Measurements from ENCODE around the gene CMSS1. TPM values are rescaled to one million over a fixed set of nuclear protein-coding genes. Genes with fewer than 3 reads are reported as not detected.
A peak's percentile ranks its signal among the peaks of the same experiment; 100 is the strongest.

Gene CMSS1
- total and polyA plus RNA-seq, 2 of the 13 experiments (the other 11 are each of a cell fraction or from before 2014, with no cell fraction given) = 6.4 to 48.7 TPM

GRCh38 chr3:100068826-100069225 lies 251.2 kb downstream of the CMSS1 start (continued):
- no peak for TF ChIP-seq ZNF773 (CRISPR knock-in tag; IDR thresholded peaks at IDR 0.05; ENCODE audit: borderline replicate concordance)
- no peak for TF ChIP-seq HNF4A (CRISPR knock-in tag; IDR thresholded peaks at IDR 0.05)
- TF ChIP-seq ZNF607 (CRISPR knock-in tag; IDR thresholded peaks at IDR 0.05; ENCODE audit: borderline replicate concordance) = no peak
- no peak for TF ChIP-seq TEF (CRISPR knock-in tag; IDR thresholded peaks at IDR 0.05)
- no peak for TF ChIP-seq NR2C2 (CRISPR knock-in tag; IDR thresholded peaks at IDR 0.05; ENCODE audit: borderline replicate concordance)
- no peak for TF ChIP-seq U2AF1 (optimal IDR thresholded peaks at IDR 0.05; ENCODE audit: low read depth, low read length)
- TF ChIP-seq ZNF225 (CRISPR knock-in tag; IDR thresholded peaks at IDR 0.05) = no peak
- no peak for TF ChIP-seq ZFAT (CRISPR knock-in tag; conservative IDR thresholded peaks at IDR 0.05)
- TF ChIP-seq ZNF713 (CRISPR knock-in tag; IDR thresholded peaks at IDR 0.05) = no peak
- no peak for TF ChIP-seq ZBTB34 (CRISPR knock-in tag; IDR thresholded peaks at IDR 0.05)
- TF ChIP-seq ZFP36L2 (CRISPR knock-in tag; IDR thresholded peaks at IDR 0.05) = no peak
- TF ChIP-seq GATA4 (IDR thresholded peaks at IDR 0.05; ENCODE audit: borderline replicate concordance, low read depth) = no peak
- no peak for TF ChIP-seq ZNF704 (CRISPR knock-in tag; IDR thresholded peaks at IDR 0.05; ENCODE audit: borderline replicate concordance)
- peak; percentile 75; the same call in 1 of the 2 replicates for TF ChIP-seq ZNF34 (CRISPR knock-in tag; IDR thresholded peaks at IDR 0.05; ENCODE audit: borderline replicate concordance)
- TF ChIP-seq ZNF230 (CRISPR knock-in tag; IDR thresholded peaks at IDR 0.05) = no peak
- TF ChIP-seq HNRNPL (IDR thresholded peaks at IDR 0.05; ENCODE audit: low read depth, low read length) = no peak
- no peak for TF ChIP-seq NRL (CRISPR knock-in tag; IDR thresholded peaks at IDR 0.05; ENCODE audit: borderline replicate concordance)
- TF ChIP-seq ZNF333 (CRISPR knock-in tag; IDR thresholded peaks at IDR 0.05; ENCODE audit: borderline replicate concordance) = no peak
- no peak for TF ChIP-seq KDM5B (CRISPR knock-in tag; IDR thresholded peaks at IDR 0.05; ENCODE audit: borderline replicate concordance)
- no peak for TF ChIP-seq ZNF749 (CRISPR knock-in tag; IDR thresholded peaks at IDR 0.05; ENCODE audit: borderline replicate concordance)
- TF ChIP-seq SYNCRIP (IDR thresholded peaks at IDR 0.05; ENCODE audit: insufficient read depth, low read depth, low read length) = no peak
- no peak for TF ChIP-seq ZNF543 (CRISPR knock-in tag; IDR thresholded peaks at IDR 0.05)
- no peak for TF ChIP-seq DZIP1 (CRISPR knock-in tag; IDR thresholded peaks at IDR 0.05)
- TF ChIP-seq ESRRA (CRISPR knock-in tag; IDR thresholded peaks at IDR 0.05; ENCODE audit: low read depth) = no peak
- TF ChIP-seq ISL2 (CRISPR knock-in tag; IDR thresholded peaks at IDR 0.05) = peak; percentile 50; the same call in 1 of the 2 replicates

Data from HepG2 (cell line).